ENCODE data around the gene IL17RE. TPM values are rescaled to one million over a fixed set of nuclear protein-coding genes. Genes with fewer than 3 reads are reported as not detected.

Gene IL17RE
- total and polyA plus RNA-seq, 11 donors = 0.65 to 6.9 (median 0.95) TPM

DNA sequence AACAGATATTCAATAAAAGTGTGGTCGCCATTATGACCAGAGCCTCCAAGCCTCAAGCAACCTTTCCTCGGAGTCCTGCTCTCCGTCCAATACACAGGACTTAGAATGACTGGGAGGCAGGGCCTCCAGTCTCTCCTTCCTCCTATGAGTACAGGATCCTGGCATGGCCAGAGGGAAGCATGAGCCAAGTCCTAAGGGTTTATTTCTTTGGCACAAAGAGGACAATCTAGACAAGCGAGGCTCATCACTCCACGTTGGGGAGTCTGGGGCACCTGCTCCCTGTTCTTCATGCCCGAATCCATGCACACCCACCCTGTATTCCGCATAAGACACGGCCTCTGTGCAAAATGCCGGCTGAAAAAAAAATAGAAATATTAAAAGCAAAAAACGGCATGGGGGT, 42.7 kb downstream of the IL17RE start:
- intact Hi-C loops (cut with DNase I) = loop anchor here in 3 of 10 donors (5.0 to 10.0 kb wide), 3 partner anchors 103 to 231 kb away; partner anchors contain the start of genes BRK1 (in 1 of the 3) and RPUSD3 (in 1 of the 3)
- Histone ChIP-seq H3K27ac (peak overlapping the region in 1 of 12 donors; percentile 90), H3K27me3 (no peaks in the 10 kb centered on the region), H3K36me3 (peaks cover 0 to 32% (median 16%) of the 10 kb centered on the region in 9 donors), H3K4me3 (no peak overlapping the region), H3K9me3 (no peaks in the 10 kb centered on the region), H3K4me1 (peaks cover 0 to 22% (median 14%) of the 10 kb centered on the region in 12 donors)
- TF ChIP-seq POLR2A (IDR thresholded peaks at IDR 0.05) = no peak
- TF ChIP-seq, protein P1, sequence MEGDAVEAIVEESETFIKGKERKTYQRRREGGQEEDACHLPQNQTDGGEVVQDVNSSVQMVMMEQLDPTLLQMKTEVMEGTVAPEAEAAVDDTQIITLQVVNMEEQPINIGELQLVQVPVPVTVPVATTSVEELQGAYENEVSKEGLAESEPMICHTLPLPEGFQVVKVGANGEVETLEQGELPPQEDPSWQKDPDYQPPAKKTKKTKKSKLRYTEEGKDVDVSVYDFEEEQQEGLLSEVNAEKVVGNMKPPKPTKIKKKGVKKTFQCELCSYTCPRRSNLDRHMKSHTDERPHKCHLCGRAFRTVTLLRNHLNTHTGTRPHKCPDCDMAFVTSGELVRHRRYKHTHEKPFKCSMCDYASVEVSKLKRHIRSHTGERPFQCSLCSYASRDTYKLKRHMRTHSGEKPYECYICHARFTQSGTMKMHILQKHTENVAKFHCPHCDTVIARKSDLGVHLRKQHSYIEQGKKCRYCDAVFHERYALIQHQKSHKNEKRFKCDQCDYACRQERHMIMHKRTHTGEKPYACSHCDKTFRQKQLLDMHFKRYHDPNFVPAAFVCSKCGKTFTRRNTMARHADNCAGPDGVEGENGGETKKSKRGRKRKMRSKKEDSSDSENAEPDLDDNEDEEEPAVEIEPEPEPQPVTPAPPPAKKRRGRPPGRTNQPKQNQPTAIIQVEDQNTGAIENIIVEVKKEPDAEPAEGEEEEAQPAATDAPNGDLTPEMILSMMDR (IDR thresholded peaks at IDR 0.05) = no peak
- DNase-seq (no peak), ATAC-seq (no peak)
- 77 to 88% (median 85%) methylated on average over 10 of the region's 10 CpGs for WGBS, 4 donors

DNA sequence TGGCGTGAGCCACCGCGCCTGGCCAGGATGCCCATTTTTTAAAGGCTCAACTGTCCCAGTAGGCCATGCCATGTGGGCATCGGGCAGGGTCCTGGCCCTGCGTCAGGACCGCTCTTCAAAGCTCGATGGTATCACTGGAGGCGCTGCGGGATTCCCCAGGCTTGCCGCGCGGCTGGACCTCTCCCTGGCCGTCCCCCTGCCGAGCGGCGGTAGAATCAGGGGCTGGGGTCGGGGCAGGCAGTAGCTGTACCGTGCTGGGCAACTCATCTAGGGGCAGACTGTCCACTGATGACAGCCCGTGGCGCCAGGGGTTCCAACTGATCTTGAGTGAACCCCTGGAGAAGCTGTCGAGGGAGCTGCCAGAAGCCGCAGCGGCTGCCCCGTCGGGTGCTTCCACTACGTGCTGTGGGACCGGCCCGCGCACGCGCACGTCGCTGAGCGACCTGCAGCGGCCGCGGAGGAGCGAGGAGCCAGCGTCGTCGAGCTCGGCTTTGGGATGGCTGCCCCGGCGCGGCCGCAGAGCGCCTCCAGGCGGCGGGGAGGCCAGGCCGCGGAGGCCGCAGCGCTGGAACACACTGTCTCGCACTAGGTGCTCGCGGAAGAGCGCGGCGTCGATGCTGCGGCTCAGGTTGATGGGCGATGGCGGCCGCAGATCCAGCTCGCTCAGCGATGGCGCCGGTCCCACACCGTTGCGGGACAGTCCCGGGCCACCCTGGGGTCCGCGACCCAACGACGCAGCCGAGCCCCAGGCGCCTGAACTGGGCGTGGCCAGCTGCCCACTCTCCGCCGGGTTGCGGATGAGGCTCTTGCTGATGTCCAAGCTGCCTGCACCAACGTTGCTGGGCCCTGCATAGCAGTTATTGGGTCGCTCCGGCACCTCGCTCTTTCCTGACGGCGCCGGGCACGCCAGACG, 43.7 kb downstream of the IL17RE start:
- ATAC-seq (peak; percentile 56 to 91 (median 88)), DNase-seq (peak; percentile 87 to 93 (median 90))
- no peaks in the 10 kb centered on the region for H3K9me3 ChIP-seq
- peak overlapping the region; percentile 25 to 75 (median 65) for H3K4me3 ChIP-seq
- peak in 1 of 2 donors; percentile 54 for TF ChIP-seq POLR2A (IDR thresholded peaks at IDR 0.05)
- TF ChIP-seq, protein P1 (IDR thresholded peaks at IDR 0.05) = peak; percentile 64 to 95 (median 76)
- WGBS, 4 donors = 4 to 9% (median 6%) methylated on average over 15 to 90 of the region's 90 CpGs
- H3K27ac ChIP-seq = peak overlapping the region in 11 of 12 donors; percentile 39 to 90 (median 71)
- H3K36me3 ChIP-seq = peaks cover 0 to 25% (median 9%) of the 10 kb centered on the region in 9 donors
- peaks cover 0 to 26% (median 14%) of the 10 kb centered on the region in 12 donors for H3K4me1 ChIP-seq
- intact Hi-C loops (cut with DNase I) = loop anchor here in 3 of 10 donors (5.0 to 10.0 kb wide), 3 partner anchors 104 to 232 kb away; partner anchors contain the start of genes BRK1 (in 1 of the 3) and RPUSD3 (in 1 of the 3)
- H3K27me3 ChIP-seq = peaks cover 0 to 1% (median 0%) of the 10 kb centered on the region in 9 donors

DNA sequence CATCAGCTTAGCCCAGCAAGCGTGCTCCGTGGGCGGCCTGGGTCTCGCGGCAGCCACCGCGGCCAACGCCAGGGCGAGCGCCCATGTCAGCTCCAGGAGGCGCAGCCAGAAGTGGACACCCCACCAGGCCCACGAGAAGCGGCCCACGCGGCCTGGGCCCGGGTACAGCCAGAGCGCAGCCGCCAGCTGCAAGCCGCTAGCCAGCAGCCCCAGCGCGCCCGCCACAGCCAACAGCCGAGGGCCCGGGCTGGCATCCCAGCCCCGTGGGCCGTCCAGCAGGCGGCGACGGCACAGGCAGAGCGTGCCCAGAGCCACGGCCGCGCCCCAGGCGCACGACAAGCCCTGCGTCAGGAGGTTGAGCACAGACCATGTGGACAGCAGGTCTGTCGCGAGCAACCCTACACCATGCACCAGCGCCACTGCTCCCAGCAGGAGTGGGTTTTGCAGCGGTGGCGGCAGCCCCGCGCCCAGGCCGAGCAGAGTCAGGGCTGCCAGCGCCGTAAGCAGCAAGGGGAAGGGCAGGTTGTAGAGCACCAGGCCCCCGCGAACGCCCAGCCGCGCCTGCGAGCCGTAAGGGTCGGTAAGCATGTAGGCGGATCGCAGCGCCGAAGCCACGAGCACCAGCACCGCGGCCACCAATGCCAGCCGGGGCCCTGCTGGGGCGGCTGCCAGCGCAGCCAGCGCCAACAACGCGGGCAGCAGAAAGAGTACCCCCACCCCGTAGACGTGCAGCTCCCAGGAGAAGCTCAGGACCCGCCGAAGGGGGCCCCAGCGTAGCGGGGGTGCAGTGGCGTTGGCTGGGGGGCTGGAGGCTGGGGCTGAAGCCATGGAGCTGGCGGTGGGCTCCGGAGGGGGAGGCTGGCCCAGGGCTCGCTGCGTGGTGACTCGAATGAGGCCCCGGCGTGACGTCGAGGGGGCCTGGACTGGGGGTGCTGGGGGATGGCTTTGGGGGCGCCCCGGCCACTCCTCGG, 44.7 kb downstream of the IL17RE start:
- Histone ChIP-seq H3K36me3 (peaks cover 0 to 21% (median 7%) of the 10 kb centered on the region in 9 donors), H3K4me1 (peaks cover 0 to 35% (median 18%) of the 10 kb centered on the region in 12 donors), H3K27ac (peak overlapping the region in 11 of 12 donors; percentile 39 to 90 (median 71)), H3K4me3 (peak overlapping the region; percentile 25 to 75 (median 65)), H3K9me3 (no peaks in the 10 kb centered on the region), H3K27me3 (peaks cover 0 to 5% (median 0%) of the 10 kb centered on the region in 9 donors)
- peak; percentile 63 to 84 (median 70) for DNase-seq
- WGBS, 4 donors = 20 to 31% (median 24%) methylated on average over 43 to 86 of the region's 86 CpGs
- peak; percentile 62 to 85 (median 82) for ATAC-seq
- TF ChIP-seq, protein P1 (IDR thresholded peaks at IDR 0.05) = peak in 11 of 12 donors; percentile 29 to 68 (median 44)
- no peak for TF ChIP-seq POLR2A (IDR thresholded peaks at IDR 0.05)
- intact Hi-C loops (cut with DNase I) = loop anchor here in 3 of 10 donors (5.0 to 10.0 kb wide), 3 partner anchors 105 to 233 kb away; partner anchors contain the start of genes BRK1 (in 1 of the 3) and RPUSD3 (in 1 of the 3)
